GM18870 (cell line): Measurements from ENCODE around the gene PCDHGA1.
"Not testable (repeated sequence)": the region's sequence is repeated elsewhere in the genome, so short reads cannot be mapped to it uniquely, and the experiment has no call there.

Experiments
- ATAC-seq: cut with Tn5 transposase; IDR thresholded peaks from one replicate; pipeline ENCODE4 v1.9.1; 2021; ENCODE audit warnings: moderate library complexity; ENCODE audit not compliant: unreplicated experiment

The PCDHGA1 gene

DNA sequence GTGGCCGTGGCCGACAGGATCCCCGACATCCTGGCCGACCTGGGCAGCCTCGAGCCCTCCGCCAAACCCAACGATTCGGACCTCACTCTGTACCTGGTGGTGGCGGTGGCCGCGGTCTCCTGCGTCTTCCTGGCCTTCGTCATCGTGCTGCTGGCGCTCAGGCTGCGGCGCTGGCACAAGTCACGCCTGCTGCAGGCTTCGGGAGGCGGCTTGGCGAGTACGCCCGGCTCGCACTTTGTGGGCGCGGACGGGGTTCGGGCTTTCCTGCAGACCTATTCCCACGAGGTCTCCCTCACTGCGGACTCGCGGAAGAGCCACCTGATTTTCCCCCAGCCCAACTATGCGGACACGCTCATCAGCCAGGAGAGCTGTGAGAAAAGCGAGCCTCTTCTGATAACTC is 15.7 kb downstream of the PCDHGA1 start:
- not testable (repeated sequence) for ATAC-seq

DNA sequence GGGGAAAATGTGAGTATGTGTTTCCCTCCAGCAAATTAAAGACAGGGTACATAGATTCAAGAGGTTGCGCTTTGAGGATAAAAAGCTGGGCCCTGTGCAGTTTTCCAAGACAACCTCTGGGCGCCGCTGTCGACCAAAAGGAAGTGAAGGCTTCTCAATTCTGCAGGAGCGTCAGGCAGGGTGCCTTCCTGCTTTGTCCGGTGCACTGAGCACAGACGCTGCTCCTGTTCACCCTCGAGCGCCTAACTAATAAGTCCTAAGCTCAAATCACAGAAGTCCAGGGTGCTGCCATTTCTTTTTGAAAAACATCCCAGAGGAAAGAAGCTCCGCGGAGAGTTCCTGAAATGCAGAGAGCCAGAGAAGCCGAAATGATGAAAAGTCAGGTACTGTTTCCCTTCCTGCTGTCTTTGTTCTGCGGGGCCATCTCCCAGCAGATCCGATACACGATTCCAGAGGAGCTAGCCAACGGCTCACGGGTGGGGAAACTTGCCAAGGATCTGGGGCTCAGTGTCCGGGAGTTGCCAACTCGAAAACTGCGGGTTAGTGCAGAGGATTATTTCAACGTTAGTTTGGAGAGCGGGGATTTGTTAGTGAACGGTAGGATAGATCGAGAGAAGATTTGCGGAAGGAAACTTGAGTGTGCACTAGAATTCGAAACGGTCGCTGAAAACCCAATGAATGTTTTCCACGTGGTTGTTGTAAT is 19.8 kb downstream of the PCDHGA1 start, which contains the start of gene PCDHGB1:
TSS of gene PCDHGB1 (plus strand) at position 183 of the 703 bp plus-strand sequence. CDS start at position 345, 162 bp downstream.
- ATAC-seq: no peak

DNA sequence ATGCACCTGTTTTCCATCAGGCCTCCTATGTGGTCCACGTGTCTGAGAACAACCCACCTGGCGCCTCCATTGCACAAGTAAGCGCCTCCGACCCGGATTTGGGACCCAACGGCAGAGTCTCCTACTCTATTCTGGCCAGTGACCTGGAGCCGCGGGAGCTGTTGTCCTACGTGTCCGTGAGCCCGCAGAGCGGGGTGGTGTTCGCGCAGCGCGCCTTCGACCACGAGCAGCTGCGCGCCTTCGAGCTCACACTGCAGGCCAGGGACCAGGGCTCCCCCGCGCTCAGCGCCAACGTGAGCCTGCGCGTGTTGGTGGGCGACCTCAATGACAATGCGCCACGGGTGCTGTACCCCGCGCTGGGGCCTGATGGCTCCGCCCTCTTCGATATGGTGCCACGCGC is 21.3 kb downstream of the PCDHGA1 start:
- no peak for ATAC-seq

DNA sequence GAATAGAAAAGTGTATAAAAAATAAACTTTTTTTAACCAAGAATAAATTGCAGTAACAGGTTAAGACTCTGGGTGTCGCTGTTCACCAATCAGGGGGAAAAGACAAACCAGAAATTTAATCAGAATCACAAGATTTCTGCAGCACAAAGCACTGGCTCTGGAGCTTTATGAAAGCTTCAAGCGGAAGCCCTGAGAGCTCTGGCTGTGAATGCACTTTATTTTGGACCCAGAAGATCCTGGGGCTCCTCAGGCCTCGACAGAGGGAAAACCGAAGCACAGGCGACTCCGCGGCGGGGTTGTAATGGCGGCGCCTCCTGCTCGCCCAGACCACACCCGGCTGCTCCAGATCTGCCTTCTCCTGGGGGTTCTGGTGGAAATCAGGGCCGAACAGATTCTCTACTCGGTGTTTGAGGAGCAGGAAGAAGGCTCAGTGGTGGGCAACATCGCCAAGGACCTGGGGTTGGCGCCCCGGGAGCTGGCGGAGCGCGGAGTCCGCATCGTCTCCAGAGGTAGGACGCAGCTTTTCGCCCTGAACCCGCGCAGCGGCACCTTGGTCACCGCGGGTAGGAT is 24.7 kb downstream of the PCDHGA1 start, which contains the start of gene PCDHGA4:
TSS of gene PCDHGA4 (plus strand) at position 122 of the 570 bp plus-strand sequence. CDS start at position 209, 87 bp downstream.
- no peak for ATAC-seq

DNA sequence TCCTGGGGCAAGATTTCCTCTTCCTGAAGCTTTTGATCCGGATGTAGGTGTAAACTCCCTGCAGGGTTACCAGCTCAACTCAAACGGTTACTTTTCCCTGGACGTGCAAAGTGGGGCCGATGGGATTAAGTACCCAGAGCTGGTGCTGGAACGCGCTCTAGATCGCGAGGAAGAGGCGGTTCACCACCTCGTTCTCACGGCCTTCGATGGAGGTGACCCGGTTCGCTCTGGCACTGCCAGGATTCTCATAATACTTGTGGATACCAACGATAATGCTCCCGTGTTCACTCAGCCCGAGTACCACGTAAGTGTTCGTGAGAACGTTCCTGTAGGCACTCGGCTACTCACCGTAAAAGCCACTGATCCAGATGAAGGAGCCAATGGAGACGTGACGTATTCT is 25.3 kb downstream of the PCDHGA1 start:
- no peak for ATAC-seq

DNA sequence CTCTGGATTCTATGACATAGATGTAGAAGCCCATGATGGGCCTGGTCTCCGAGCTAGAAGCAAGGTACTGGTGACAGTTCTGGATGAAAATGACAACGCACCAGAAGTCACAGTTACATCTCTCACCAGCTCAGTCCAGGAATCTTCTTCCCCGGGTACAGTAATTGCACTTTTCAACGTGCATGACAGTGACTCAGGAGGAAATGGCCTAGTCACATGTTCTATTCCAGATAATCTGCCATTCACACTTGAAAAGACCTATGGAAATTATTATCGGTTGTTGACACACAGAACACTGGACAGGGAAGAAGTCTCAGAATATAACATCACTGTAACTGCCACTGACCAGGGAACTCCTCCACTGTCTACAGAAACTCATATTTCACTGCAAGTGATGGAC is 25.8 kb downstream of the PCDHGA1 start:
- ATAC-seq: no peak

DNA sequence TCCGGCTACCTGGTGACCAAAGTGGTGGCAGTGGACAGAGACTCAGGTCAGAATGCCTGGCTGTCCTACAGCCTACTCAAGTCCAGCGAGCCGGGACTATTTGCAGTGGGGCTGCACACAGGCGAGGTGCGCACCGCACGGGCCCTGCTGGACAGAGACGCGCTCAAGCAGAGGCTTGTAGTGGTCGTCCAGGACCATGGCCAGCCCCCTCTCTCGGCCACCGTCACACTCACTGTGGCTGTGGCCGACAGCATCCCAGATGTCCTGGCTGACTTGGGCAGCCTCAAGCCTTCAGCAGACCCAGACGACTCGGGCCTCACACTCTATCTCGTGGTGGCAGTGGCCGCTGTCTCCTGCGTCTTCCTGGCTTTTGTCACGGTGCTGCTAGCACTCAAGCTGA is 26.6 kb downstream of the PCDHGA1 start:
- no peak for ATAC-seq

DNA sequence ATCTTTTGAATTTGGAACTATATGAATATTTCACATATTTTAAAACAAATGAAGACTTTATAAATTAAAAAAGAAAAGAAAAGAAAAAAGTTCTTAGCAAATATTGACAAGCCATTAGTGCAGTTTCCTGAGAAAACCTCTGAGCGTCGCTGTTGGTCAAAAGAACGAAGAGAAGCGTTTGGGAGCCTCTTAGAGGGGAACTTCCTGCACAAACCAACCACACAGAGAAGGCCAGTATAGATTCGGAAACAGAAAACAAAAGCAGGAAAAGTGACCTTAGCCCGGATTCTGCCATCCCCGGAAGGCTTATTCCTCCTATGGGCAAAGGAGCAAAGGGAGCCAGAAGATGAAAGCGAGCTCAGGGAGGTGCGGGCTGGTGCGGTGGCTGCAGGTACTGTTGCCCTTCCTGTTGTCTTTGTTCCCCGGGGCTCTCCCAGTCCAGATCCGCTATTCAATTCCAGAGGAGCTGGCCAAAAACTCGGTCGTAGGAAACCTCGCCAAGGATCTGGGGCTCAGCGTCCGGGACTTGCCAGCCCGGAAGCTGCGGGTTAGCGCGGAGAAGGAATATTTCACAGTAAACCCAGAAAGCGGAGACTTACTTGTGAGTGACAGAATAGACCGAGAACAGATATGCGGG is 29.6 kb downstream of the PCDHGA1 start, which contains the start of gene PCDHGB2:
TSS of gene PCDHGB2 (plus strand) at position 205 of the 637 bp plus-strand sequence. CDS start at position 347, 142 bp downstream.
- ATAC-seq: peak; percentile 61

DNA sequence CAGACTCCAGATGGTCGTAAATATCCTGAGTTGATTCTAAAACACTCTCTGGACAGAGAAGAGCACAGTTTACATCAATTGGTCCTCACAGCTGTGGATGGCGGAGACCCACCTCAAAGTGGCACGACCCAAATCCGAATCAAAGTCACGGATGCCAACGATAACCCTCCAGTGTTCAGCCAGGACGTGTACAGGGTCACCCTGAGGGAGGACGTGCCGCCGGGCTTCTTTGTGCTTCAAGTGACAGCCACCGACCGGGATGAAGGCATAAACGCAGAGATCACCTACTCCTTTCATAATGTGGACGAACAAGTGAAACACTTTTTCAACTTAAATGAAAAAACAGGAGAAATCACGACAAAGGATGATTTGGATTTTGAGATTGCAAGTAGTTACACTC is 30.4 kb downstream of the PCDHGA1 start:
- ATAC-seq: no peak

DNA sequence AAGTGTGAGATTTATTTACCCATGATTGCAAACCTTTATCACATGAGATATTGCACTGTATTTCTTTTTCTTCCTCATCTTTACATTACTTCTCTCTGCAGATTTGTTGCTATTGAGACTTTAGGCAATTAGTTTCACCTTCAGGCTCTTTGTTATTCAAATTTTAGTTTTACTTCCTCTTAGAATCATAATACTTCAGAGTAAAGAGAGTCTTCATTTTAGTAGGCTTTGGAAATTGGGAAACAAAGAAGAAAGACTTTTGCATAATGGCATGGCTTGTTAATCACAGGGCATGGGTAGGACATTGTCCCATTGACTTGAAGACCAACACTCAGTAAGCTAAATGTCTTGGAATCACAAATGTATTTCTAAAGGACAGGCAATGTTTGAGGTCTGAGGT is 32.4 kb downstream of the PCDHGA1 start:
- no peak for ATAC-seq

DNA sequence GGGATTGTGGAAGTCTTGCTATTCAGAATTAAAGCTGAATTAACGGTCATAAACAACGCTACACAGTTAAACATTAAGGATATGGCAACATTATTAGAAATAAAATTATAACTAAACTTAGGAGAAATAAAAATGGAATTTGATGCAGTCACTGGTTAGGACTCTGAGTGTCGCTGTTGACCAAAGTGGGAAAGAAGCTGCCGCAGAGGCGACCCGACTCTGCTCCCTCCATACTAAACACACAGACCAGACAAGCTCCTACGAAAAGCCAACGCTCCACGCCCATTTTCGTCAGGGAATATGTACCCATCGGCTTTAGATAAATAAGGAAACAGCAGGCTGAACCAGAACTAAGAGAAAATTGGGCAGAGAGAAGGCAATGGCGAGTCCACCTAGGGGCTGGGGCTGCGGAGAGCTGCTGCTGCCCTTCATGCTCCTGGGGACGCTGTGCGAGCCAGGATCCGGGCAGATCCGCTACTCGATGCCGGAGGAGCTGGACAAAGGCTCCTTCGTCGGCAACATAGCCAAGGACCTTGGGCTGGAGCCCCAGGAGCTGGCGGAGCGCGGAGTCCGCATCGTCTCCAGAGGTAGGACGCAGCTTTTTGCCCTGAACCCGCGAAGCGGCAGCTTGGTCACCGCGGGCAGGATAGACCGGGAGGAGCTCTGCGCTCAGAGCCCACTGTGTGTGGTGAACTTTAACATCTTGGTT is 33.8 kb downstream of the PCDHGA1 start, which contains the start of gene PCDHGA5:
TSS of gene PCDHGA5 (plus strand) at position 211 of the 709 bp plus-strand sequence. CDS start at position 380, 169 bp downstream.
- no peak for ATAC-seq

DNA sequence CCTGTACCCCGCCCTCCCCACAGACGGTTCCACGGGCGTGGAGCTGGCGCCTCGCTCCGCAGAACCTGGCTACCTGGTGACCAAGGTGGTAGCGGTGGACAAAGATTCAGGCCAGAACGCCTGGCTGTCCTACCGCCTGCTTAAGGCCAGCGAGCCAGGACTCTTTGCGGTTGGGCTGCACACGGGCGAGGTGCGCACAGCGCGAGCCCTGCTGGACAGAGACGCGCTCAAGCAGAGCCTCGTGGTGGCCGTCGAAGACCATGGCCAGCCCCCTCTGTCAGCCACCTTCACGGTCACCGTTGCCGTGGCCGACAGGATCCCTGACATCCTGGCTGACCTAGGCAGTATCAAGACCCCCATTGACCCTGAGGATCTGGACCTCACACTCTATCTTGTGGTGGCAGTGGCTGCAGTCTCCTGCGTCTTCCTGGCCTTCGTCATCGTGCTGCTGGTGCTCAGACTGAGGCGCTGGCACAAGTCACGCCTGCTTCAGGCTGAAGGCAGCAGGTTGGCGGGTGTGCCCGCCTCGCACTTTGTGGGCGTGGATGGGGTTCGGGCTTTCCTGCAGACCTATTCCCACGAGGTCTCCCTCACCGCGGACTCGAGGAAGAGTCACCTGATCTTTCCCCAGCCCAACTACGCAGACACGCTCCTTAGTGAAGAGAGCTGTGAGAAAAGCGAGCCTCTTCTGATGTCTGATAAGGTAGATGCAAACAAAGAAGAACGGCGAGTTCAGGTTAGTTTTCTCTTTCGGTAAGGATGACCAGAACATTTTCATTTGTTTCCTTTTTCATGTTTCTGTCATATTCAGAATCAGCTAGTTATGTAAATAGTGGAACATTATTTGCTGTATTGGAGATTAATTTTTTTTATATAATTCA is 35.9 kb downstream of the PCDHGA1 start:
- no peak for ATAC-seq

DNA sequence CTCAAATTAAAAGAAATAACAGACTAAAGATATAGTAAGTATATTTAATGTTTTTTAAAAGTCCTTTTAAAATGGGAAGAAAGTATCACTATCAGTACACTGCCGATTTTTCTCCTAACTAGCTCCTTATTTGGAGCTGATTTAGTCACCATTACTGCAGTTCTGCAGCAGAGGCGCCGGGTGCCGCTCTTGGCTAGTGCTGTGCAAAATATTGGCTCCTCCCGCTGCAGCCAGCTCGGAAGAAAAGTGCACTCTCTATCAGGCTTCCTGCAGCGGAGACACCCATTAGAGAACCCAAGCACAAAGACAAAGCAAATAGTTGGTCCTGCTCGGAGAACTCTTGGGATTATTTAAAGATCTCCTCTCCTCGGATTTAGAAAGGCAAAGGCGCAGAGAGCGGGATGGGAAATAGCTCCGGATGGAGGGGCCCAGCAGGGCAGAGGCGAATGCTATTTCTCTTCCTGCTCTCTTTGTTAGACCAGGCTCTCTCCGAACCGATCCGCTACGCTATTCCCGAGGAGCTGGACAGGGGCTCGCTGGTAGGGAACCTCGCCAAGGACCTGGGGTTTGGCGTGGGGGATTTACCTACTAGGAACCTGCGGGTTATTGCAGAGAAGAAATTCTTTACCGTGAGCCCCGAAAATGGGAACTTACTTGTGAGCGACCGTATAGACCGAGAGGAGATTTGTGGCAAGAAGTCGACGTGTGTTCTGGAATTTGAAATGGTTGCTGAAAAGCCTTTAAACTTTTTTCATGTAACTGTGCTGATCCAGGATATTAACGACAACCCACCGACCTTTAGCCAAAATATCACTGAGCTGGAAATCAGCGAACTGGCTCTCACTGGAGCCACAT is 39.9 kb downstream of the PCDHGA1 start, which contains the start of gene PCDHGB3:
TSS of gene PCDHGB3 (plus strand) at position 249 of the 855 bp plus-strand sequence. CDS start at position 402, 153 bp downstream.
- ATAC-seq: peak; percentile 94

DNA sequence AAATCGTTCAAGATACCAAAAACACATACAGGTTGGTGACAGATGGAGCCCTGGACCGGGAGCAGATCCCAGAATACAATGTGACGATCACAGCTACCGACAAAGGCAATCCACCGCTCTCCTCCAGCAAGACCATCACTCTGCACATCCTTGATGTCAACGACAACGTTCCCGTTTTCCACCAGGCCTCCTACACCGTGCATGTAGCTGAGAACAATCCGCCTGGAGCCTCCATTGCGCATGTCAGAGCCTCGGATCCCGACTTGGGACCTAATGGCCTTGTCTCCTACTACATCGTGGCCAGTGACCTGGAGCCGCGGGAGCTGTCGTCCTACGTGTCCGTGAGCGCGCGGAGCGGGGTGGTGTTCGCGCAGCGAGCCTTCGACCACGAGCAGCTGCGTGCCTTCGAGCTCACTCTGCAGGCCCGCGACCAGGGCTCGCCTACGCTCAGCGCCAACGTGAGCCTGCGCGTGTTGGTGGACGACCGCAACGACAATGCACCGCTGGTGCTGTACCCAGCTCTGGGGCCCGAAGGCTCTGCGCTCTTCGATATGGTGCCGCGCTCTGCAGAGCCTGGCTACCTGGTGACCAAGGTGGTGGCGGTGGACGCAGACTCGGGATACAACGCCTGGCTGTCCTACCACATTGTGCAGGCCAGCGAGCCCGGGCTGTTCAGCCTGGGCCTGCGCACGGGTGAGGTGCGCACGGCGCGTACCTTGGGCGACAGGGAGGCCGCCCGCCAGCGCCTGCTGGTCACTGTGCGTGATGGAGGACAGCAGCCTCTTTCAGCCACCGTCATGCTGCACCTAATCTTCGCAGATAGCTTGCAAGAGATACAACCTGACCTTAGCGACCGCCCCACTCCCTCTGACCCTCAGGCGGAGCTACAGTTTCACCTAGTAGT is 41.5 kb downstream of the PCDHGA1 start:
- ATAC-seq: no peak

DNA sequence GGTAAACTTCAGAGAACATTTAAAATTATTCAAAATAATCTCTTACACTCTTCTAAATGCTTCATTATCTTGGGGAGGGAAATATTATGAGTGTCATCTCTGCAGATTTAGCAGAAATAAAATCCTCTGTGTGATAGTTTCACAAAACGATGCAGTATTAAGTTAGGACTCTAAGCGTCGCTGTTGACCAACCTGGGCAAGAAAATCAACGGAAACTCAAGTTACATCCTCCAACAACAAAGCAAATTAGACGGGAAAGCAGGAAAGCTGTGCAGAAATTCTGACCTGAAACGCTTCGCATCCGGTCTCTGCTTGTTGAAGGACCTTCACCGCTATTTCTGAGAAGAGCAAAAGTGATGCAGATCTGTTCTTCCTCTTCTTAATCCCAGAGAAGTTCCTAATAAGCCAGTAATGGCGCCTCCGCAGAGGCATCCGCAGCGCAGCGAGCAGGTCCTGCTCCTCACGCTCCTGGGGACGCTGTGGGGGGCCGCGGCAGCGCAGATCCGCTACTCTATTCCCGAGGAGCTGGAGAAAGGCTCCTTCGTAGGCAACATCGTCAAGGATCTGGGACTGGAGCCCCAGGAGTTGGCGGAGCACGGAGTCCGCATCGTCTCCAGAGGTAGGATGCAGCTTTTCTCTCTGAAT is 43.5 kb downstream of the PCDHGA1 start, which contains the start of gene PCDHGA6:
TSS of gene PCDHGA6 (plus strand) at position 219 of the 645 bp plus-strand sequence. CDS start at position 412, 193 bp downstream.
- no peak for ATAC-seq

DNA sequence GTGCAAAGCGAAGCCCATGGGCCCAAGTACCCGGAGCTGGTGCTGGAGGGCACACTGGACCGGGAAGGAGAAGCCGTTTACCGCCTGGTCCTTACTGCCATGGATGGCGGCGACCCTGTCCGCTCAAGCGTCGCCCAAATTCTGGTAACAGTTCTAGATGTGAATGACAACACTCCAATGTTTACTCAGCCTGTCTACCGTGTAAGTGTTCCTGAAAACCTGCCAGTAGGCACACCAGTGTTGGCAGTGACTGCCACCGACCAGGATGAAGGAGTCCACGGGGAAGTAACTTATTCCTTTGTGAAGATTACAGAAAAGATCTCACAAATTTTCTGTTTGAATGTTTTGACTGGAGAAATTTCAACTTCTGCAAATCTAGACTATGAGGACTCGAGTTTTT is 44.3 kb downstream of the PCDHGA1 start:
- no peak for ATAC-seq

DNA sequence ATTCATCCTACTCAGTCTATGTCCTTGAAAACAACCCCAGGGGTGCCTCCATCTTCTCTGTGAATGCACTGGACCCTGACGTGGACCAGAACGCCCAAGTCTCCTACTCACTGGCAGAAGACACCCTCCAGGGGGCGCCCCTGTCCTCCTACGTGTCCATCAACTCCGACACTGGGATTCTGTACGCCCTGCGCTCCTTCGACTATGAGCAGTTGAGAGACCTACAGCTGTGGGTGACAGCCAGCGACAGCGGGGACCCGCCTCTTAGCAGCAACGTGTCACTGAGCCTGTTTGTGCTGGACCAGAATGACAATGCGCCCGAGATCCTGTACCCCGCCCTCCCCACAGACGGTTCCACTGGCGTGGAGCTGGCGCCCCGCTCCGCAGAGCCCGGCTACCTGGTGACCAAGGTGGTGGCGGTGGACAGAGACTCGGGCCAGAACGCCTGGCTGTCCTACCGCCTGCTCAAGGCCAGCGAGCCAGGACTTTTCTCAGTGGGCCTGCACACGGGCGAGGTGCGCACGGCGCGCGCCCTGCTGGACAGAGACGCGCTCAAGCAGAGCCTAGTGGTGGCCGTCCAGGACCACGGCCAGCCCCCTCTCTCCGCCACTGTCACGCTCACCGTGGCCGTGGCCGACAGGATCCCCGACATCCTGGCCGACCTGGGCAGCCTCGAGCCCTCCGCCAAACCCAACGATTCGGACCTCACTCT is 45.3 kb downstream of the PCDHGA1 start:
- ATAC-seq: not testable (repeated sequence)
